Activated CD4-positive, alpha-beta memory T cell treated with anti-CD3 and anti-CD28 coated beads, Interleukin-2, amount 10 ng/mL, durations not matched to agents 7 days and 5 days (primary cell): ENCODE data around the gene SEMA3G. TPM values are rescaled to one million over a fixed set of nuclear protein-coding genes. Genes with fewer than 3 reads are reported as not detected.

Experiments used
- CTCF ChIA-PET: fragments of 350-600 bp; sonication (Branson Sonifier 250); formaldehyde crosslinking; loops from one replicate; lab custom pipeline; 2021; ENCODE audit warnings: antibody characterized with exemption, inconsistent platforms; lab: Charles Lee
- POLR2A ChIA-PET: fragments of 350-600 bp; sonication (Branson Sonifier 250); formaldehyde crosslinking; loops from one replicate; lab custom pipeline; 2021; ENCODE audit warnings: antibody characterized with exemption; lab: Charles Lee
- DNase-seq: peaks from one replicate; pipeline ENCODE4 v3.0.0-alpha.2; 2020
- H3K27ac Mint-ChIP-seq: one replicate; pipeline ENCODE4 v1.8.0; 2021; ENCODE audit warnings: mild to moderate bottlenecking, mixed read lengths
- H3K27me3 Mint-ChIP-seq: one replicate; pipeline ENCODE4 v1.8.0; 2021; ENCODE audit warnings: mixed read lengths
- H3K36me3 Mint-ChIP-seq: one replicate; pipeline ENCODE4 v1.8.0; 2021; ENCODE audit warnings: low read depth, mixed read lengths
- H3K4me1 Mint-ChIP-seq: one replicate; pipeline ENCODE4 v1.8.0; 2021; ENCODE audit warnings: mixed read lengths
- H3K4me3 Mint-ChIP-seq: one replicate; pipeline ENCODE4 v1.8.0; 2021; ENCODE audit warnings: mild to moderate bottlenecking, mixed read lengths
- H3K9me3 Mint-ChIP-seq: one replicate; pipeline ENCODE4 v1.8.0; 2021; ENCODE audit warnings: mixed read lengths
- total RNA-seq, 2 experiments: library from RNA; stranded (reverse); gene quantifications; one replicate each; pipeline ENCODE4 v1.2.3, GENCODE V29; 2021

Gene SEMA3G
- total RNA-seq, 2 experiments from 2014 or later, result 0.18 to 0.20 TPM

- DNase-seq, result peak; percentile 78
- CTCF ChIA-PET, result interaction anchor here (0.8 to 10.9 kb wide), 12 partner anchors 11 to 226 kb away, joined by 3 to 151 read pairs (median 5); partner anchors contain the start of gene TWF2
- H3K9me3 Mint-ChIP-seq, result no peaks in the 10 kb centered on the region
- H3K27ac Mint-ChIP-seq, result no peak overlapping the region
- POLR2A ChIA-PET, result interaction anchor here (1.1 to 2.8 kb wide), 7 partner anchors 8 to 34 kb away, joined by 3 to 11 read pairs (median 4); partner anchors contain the start of genes NISCH and TNNC1
- H3K36me3 Mint-ChIP-seq, result no peaks in the 10 kb centered on the region
- H3K4me3 Mint-ChIP-seq, result no peak overlapping the region
- H3K4me1 Mint-ChIP-seq, result peaks cover 4% of the 10 kb centered on the region
- no peaks in the 10 kb centered on the region for H3K27me3 Mint-ChIP-seq
These were observed 2.0 kb upstream of the SEMA3G start for GRCh38 chr3:52446631-52447511.

- DNase-seq, result no peak
- no peaks in the 10 kb centered on the region for H3K27me3 Mint-ChIP-seq
- no peak overlapping the region for H3K4me3 Mint-ChIP-seq
- H3K36me3 Mint-ChIP-seq, result no peaks in the 10 kb centered on the region
- H3K4me1 Mint-ChIP-seq, result peaks cover 4% of the 10 kb centered on the region
- no peak overlapping the region for H3K27ac Mint-ChIP-seq
- POLR2A ChIA-PET, result interaction anchor here (1.1 to 2.8 kb wide), 5 partner anchors 8 to 34 kb away, joined by 3 to 11 read pairs (median 7); partner anchors contain the start of genes NISCH and TNNC1
- H3K9me3 Mint-ChIP-seq, result no peaks in the 10 kb centered on the region
- CTCF ChIA-PET, result interaction anchor here (0.5 to 10.9 kb wide), 12 partner anchors 8 to 1969 kb away, joined by 3 to 151 read pairs (median 4); partner anchors contain the start of genes TNNC1, TWF2 and UQCC5
These were observed 1.1 kb upstream of the SEMA3G start for GRCh38 chr3:52446042-52446441.

- H3K4me3 Mint-ChIP-seq, result no peak overlapping the region
- no peaks in the 10 kb centered on the region for H3K36me3 Mint-ChIP-seq
- no peaks in the 10 kb centered on the region for H3K27me3 Mint-ChIP-seq
- DNase-seq, result no peak
- no peaks in the 10 kb centered on the region for H3K9me3 Mint-ChIP-seq
- peaks cover 4% of the 10 kb centered on the region for H3K4me1 Mint-ChIP-seq
- ChIA-PET POLR2A (interaction anchor here (1.0 to 2.8 kb wide), 2 partner anchors 10 to 92 kb away, joined by 3 to 9 read pairs; partner anchors contain the start of genes NISCH, TNNC1 and UQCC5), CTCF (interaction anchor here (0.7 to 10.9 kb wide), 5 partner anchors 9 to 105 kb away, joined by 3 to 151 read pairs (median 4); no protein-coding TSS in a partner anchor)
- H3K27ac Mint-ChIP-seq, result no peak overlapping the region
These were observed 864 bp downstream of the SEMA3G start for GRCh38 chr3:52443791-52444687.

GRCh38 chr3:52443268-52443610 is 1.7 kb downstream of the SEMA3G start:
- H3K27ac Mint-ChIP-seq, result no peak overlapping the region
- POLR2A ChIA-PET, result interaction anchor here (1.0 kb wide), 1 partner anchor 93 kb away, joined by 3 read pairs; the partner anchor contains the start of gene UQCC5
- DNase-seq, result no peak
- peaks cover 4% of the 10 kb centered on the region for H3K4me1 Mint-ChIP-seq
- H3K27me3 Mint-ChIP-seq, result no peaks in the 10 kb centered on the region
- CTCF ChIA-PET, result interaction anchor here (0.9 to 10.9 kb wide), 2 partner anchors 13 to 31 kb away, joined by 4 to 151 read pairs; no protein-coding TSS in a partner anchor
- H3K36me3 Mint-ChIP-seq, result no peaks in the 10 kb centered on the region
- no peak overlapping the region for H3K4me3 Mint-ChIP-seq
- no peaks in the 10 kb centered on the region for H3K9me3 Mint-ChIP-seq

GRCh38 chr3:52442409-52443267 is 2.3 kb downstream of the SEMA3G start:
- ChIA-PET CTCF (interaction anchor here (0.9 to 10.9 kb wide), 2 partner anchors 13 to 31 kb away, joined by 4 to 151 read pairs; no protein-coding TSS in a partner anchor), POLR2A (interaction anchor here (0.7 to 1.0 kb wide), 2 partner anchors 21 to 93 kb away, joined by 3 to 4 read pairs; partner anchors contain the start of gene UQCC5)
- Mint-ChIP-seq H3K36me3 (no peaks in the 10 kb centered on the region), H3K27me3 (no peaks in the 10 kb centered on the region), H3K4me3 (no peak overlapping the region), H3K9me3 (no peaks in the 10 kb centered on the region), H3K4me1 (peaks cover 4% of the 10 kb centered on the region), H3K27ac (no peak overlapping the region)
- no peak for DNase-seq

GRCh38 chr3:52441772-52442332 is 3.1 kb downstream of the SEMA3G start:
- Mint-ChIP-seq H3K4me1 (peaks cover 4% of the 10 kb centered on the region), H3K4me3 (no peak overlapping the region), H3K27me3 (no peaks in the 10 kb centered on the region), H3K9me3 (no peaks in the 10 kb centered on the region), H3K36me3 (no peaks in the 10 kb centered on the region), H3K27ac (no peak overlapping the region)
- no peak for DNase-seq
- CTCF ChIA-PET, result interaction anchor here (1.0 kb wide), 1 partner anchor 10 kb away, joined by 3 read pairs; no protein-coding TSS in a partner anchor
- POLR2A ChIA-PET, result interaction anchor here (0.7 kb wide), 1 partner anchor 22 kb away, joined by 4 read pairs; no protein-coding TSS in a partner anchor

GRCh38 chr3:52441091-52441771 is 3.7 kb downstream of the SEMA3G start:
- Mint-ChIP-seq H3K27me3 (no peaks in the 10 kb centered on the region), H3K9me3 (no peaks in the 10 kb centered on the region), H3K27ac (no peak overlapping the region), H3K36me3 (no peaks in the 10 kb centered on the region), H3K4me3 (no peak overlapping the region), H3K4me1 (peaks cover 4% of the 10 kb centered on the region)
- DNase-seq, result no peak
- CTCF ChIA-PET, result interaction anchor here (1.0 kb wide), 1 partner anchor 10 kb away, joined by 3 read pairs; no protein-coding TSS in a partner anchor
- POLR2A ChIA-PET, result interaction anchor here (0.5 kb wide), 1 partner anchor 29 kb away, joined by 4 read pairs; no protein-coding TSS in a partner anchor

- Mint-ChIP-seq H3K9me3 (no peaks in the 10 kb centered on the region), H3K4me3 (no peak overlapping the region), H3K36me3 (no peaks in the 10 kb centered on the region), H3K27ac (no peak overlapping the region), H3K4me1 (peaks cover 4% of the 10 kb centered on the region), H3K27me3 (no peaks in the 10 kb centered on the region)
- DNase-seq, result no peak
- CTCF ChIA-PET, result interaction anchor here (1.0 kb wide), 1 partner anchor 11 kb away, joined by 3 read pairs; no protein-coding TSS in a partner anchor
- POLR2A ChIA-PET, result no interaction called here
These were observed 4.2 kb downstream of the SEMA3G start for GRCh38 chr3:52440671-52441070.

- no peak for DNase-seq
- Mint-ChIP-seq H3K9me3 (no peaks in the 10 kb centered on the region), H3K4me1 (peaks cover 3% of the 10 kb centered on the region), H3K27me3 (no peaks in the 10 kb centered on the region), H3K36me3 (no peaks in the 10 kb centered on the region), H3K4me3 (no peak overlapping the region), H3K27ac (no peak overlapping the region)
- ChIA-PET CTCF (no interaction called here), POLR2A (no interaction called here)
These were observed 4.7 kb downstream of the SEMA3G start for GRCh38 chr3:52440249-52440551.

GRCh38 chr3:52439426-52440248 is 5.3 kb downstream of the SEMA3G start:
- ChIA-PET POLR2A (interaction anchor here (0.5 to 1.9 kb wide), 3 partner anchors 9 to 450 kb away, joined by 3 to 5 read pairs (median 3); partner anchors contain the start of gene NISCH), CTCF (interaction anchor here (1.2 kb wide), 1 partner anchor 11 kb away, joined by 8 read pairs; no protein-coding TSS in a partner anchor)
- Mint-ChIP-seq H3K27ac (no peak overlapping the region), H3K27me3 (no peaks in the 10 kb centered on the region), H3K4me3 (no peak overlapping the region), H3K9me3 (no peaks in the 10 kb centered on the region), H3K4me1 (no peaks in the 10 kb centered on the region), H3K36me3 (no peaks in the 10 kb centered on the region)
- no peak for DNase-seq
